Loucy (cell line): Measurements from ENCODE around the gene CDT1.

Experiments used
- H2AFZ ChIP-seq: fragments of 200-600 bp; sonication (generic); 2 replicates; pipeline ENCODE4 v1.6.0; 2016; ENCODE audit warnings: antibody characterized with exemption, mild to moderate bottlenecking, low read length, moderate library complexity
- H3F3A ChIP-seq: fragments of 200-600 bp; 2 replicates; pipeline ENCODE4 v1.6.0; 2016; ENCODE audit warnings: antibody characterized with exemption, low read depth, mild to moderate bottlenecking
- H3K27me3 ChIP-seq: fragments of 200-600 bp; sonication (generic); 2 replicates; pipeline ENCODE4 v1.6.1; 2014; ENCODE audit warnings: low read length, mild to moderate bottlenecking; ENCODE audit not compliant: insufficient read depth, poor library complexity, severe bottlenecking
- H3K36me3 ChIP-seq: fragments of 200-600 bp; sonication (generic); 2 replicates; pipeline ENCODE4 v1.6.1; 2016; ENCODE audit warnings: low read length; ENCODE audit not compliant: insufficient read depth
- H3K4me1 ChIP-seq: fragments of 200-600 bp; sonication (generic); 2 replicates; pipeline ENCODE4 v1.5.1; 2014; ENCODE audit warnings: low read length, mild to moderate bottlenecking; ENCODE audit not compliant: insufficient read depth, poor library complexity, severe bottlenecking
- H3K4me2 ChIP-seq: fragments of 200-600 bp; sonication (generic); 2 replicates; pipeline ENCODE4 v1.6.0; 2014; ENCODE audit warnings: antibody characterized with exemption, low read length, low read depth, mild to moderate bottlenecking; ENCODE audit not compliant: poor library complexity, severe bottlenecking
- H3K4me3 ChIP-seq: fragments of 200-600 bp; sonication (generic); 2 replicates; pipeline ENCODE4 v1.5.1; 2014; ENCODE audit warnings: low read length, mild to moderate bottlenecking, mixed read lengths; ENCODE audit not compliant: poor library complexity, severe bottlenecking
- H3K79me2 ChIP-seq: fragments of 200-600 bp; sonication (generic); 2 replicates; pipeline ENCODE4 v1.6.1; 2014; ENCODE audit warnings: low read length; ENCODE audit not compliant: insufficient read depth
- H3K9ac ChIP-seq: fragments of 200-600 bp; sonication (generic); 2 replicates; pipeline ENCODE4 v1.6.0; 2014; ENCODE audit warnings: mild to moderate bottlenecking, low read depth, low read length, moderate library complexity; ENCODE audit not compliant: poor library complexity, severe bottlenecking
- H3K9me2 ChIP-seq: fragments of 200-600 bp; sonication (generic); replicated peaks from 2 replicates; pipeline ENCODE4 v1.6.1; 2016; ENCODE audit warnings: low read depth, low read length, mixed read lengths
- H3K9me3 ChIP-seq: fragments of 200-600 bp; sonication (generic); 2 replicates; pipeline ENCODE4 v1.6.1; 2014; ENCODE audit warnings: mild to moderate bottlenecking, antibody characterized with exemption, low read length, low read depth; ENCODE audit not compliant: insufficient read depth
- H4K20me1 ChIP-seq: fragments of 200-600 bp; sonication (generic); 2 replicates; pipeline ENCODE4 v1.6.0; 2014; ENCODE audit warnings: antibody characterized with exemption, low read length, mild to moderate bottlenecking; ENCODE audit not compliant: insufficient read depth, poor library complexity, severe bottlenecking
- EZH2phosphoT487 ChIP-seq: fragments of 200-600 bp; IDR thresholded peaks from 2 replicates; pipeline ENCODE4 v1.6.1; 2018; ENCODE audit warnings: antibody characterized with exemption, mild to moderate bottlenecking, moderate library complexity, borderline replicate concordance
- TF ChIP-seq, protein P1 (sequence below): fragments of 200-600 bp; sonication (generic); conservative IDR thresholded peaks from 2 replicates; pipeline ENCODE4 v1.5.1; 2014; ENCODE audit warnings: mild to moderate bottlenecking, antibody characterized with exemption, low read length

The CDT1 gene

DNA sequence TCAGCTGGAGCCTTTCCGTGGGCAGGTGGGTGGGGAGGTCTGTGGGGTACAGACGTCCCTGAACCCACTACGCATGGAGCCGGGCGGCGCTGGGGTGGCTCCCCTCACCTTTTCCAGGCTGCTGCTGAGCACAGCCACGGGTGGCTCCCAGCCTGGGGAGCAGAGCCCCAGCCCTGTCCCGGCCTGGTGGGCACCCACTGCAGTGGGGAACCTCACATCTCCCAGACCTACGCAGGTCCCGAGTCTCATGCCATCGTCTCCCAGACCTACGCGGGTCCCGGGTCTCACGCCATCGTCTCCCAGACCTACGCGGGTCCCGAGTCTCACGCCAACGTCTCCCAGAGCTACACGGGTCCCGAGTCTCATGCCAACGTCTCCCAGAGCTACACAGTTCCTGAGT lies 25.1 kb downstream of the CDT1 start:
- Histone ChIP-seq H3K9me3 (no peaks in the 10 kb centered on the region), H3F3A (no peaks in the 10 kb centered on the region), H3K36me3 (no peaks in the 10 kb centered on the region), H3K4me1 (no peaks in the 10 kb centered on the region), H2AFZ (no peak overlapping the region), H3K4me2 (no peak overlapping the region), H4K20me1 (no peaks in the 10 kb centered on the region), H3K4me3 (no peak overlapping the region), H3K9ac (no peak overlapping the region), H3K9me2 (no peaks in the 10 kb centered on the region), H3K79me2 (no peaks in the 10 kb centered on the region), H3K27me3 (no peaks in the 10 kb centered on the region)
- TF ChIP-seq, protein P1, sequence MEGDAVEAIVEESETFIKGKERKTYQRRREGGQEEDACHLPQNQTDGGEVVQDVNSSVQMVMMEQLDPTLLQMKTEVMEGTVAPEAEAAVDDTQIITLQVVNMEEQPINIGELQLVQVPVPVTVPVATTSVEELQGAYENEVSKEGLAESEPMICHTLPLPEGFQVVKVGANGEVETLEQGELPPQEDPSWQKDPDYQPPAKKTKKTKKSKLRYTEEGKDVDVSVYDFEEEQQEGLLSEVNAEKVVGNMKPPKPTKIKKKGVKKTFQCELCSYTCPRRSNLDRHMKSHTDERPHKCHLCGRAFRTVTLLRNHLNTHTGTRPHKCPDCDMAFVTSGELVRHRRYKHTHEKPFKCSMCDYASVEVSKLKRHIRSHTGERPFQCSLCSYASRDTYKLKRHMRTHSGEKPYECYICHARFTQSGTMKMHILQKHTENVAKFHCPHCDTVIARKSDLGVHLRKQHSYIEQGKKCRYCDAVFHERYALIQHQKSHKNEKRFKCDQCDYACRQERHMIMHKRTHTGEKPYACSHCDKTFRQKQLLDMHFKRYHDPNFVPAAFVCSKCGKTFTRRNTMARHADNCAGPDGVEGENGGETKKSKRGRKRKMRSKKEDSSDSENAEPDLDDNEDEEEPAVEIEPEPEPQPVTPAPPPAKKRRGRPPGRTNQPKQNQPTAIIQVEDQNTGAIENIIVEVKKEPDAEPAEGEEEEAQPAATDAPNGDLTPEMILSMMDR = no peak
- no peak for TF ChIP-seq EZH2phosphoT487

DNA sequence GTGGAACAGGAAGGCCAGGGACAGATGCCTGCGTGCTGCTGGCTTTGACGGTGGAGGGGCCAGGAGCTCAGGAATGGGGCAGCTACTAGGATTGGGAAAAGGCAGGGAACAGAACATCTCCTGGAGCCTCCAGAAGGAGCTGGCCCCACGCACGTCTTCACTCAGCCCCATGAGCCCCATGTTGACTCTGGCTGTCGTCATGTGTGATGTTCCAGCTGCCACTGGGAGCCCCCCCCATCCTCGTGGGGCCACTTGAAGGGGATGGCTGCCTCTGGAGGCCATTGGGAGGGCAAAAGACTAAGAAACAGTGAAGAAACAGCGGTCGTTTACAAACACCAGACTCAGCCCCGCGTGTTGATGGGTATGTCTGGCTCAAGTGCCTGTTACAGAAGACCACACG lies 26.7 kb downstream of the CDT1 start:
- H4K20me1 ChIP-seq = no peaks in the 10 kb centered on the region
- TF ChIP-seq, protein P1 = no peak
- TF ChIP-seq EZH2phosphoT487 = no peak
- H3K79me2 ChIP-seq = no peaks in the 10 kb centered on the region

DNA sequence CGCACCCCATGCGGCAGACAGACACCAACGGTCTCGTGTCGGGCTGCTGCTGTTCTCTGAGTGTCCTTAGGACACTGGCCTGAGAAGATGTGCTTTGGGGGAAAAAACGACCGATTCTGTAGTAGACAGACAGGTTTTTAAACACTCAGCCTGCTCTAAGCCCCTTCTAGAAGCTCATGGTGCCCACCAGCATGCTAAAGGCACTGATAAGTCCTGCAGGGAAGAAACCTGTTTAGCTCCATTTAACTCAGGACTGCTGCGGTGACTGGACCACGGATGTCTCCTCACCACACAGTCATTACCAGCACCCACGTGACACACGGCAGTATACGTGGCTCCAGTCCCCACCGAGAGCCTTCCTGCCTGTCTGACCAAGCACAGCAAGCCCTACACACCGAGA lies 27.2 kb downstream of the CDT1 start:
- H3K9ac ChIP-seq = no peak overlapping the region
- no peaks in the 10 kb centered on the region for H3K9me2 ChIP-seq
- no peaks in the 10 kb centered on the region for H3K9me3 ChIP-seq
- H4K20me1 ChIP-seq = no peaks in the 10 kb centered on the region
- H3F3A ChIP-seq = no peaks in the 10 kb centered on the region
- H3K4me1 ChIP-seq = no peaks in the 10 kb centered on the region
- H3K4me2 ChIP-seq = no peak overlapping the region
- no peaks in the 10 kb centered on the region for H3K27me3 ChIP-seq
- TF ChIP-seq EZH2phosphoT487 = no peak
- TF ChIP-seq, protein P1 = no peak
- no peaks in the 10 kb centered on the region for H3K79me2 ChIP-seq
- no peak overlapping the region for H3K4me3 ChIP-seq
- H2AFZ ChIP-seq = no peak overlapping the region
- no peaks in the 10 kb centered on the region for H3K36me3 ChIP-seq

More for the DNA sequence above, 26.7 kb downstream of the CDT1 start:
- H2AFZ ChIP-seq = no peak overlapping the region
- no peaks in the 10 kb centered on the region for H3F3A ChIP-seq
- H3K36me3 ChIP-seq = no peaks in the 10 kb centered on the region
- H3K9ac ChIP-seq = no peak overlapping the region
- H3K4me2 ChIP-seq = no peak overlapping the region
- H3K4me1 ChIP-seq = no peaks in the 10 kb centered on the region
- no peaks in the 10 kb centered on the region for H3K9me2 ChIP-seq
- no peaks in the 10 kb centered on the region for H3K9me3 ChIP-seq
- H3K27me3 ChIP-seq = no peaks in the 10 kb centered on the region
- H3K4me3 ChIP-seq = no peak overlapping the region
